Lower lobe of right lung (tissue), 2 donors: ENCODE data around the gene P3H3. TPM values are rescaled to one million over a fixed set of nuclear protein-coding genes. Genes with fewer than 3 reads are reported as not detected.
A peak's percentile ranks its signal among the peaks of the same experiment; 100 is the strongest.
"Not testable (repeated sequence)": the region's sequence is repeated elsewhere in the genome, so short reads cannot be mapped to it uniquely, and the experiment has no call there.

Source experiments
- ATAC-seq, 2 donors: fragments of 200-7000 bp; cut with Tn5 transposase; one replicate each; pipeline ENCODE4 v1.9.1; 2020 to 2022; ENCODE audit warnings: mild to moderate bottlenecking in 2 of 2, moderate library complexity in 2 of 2
- DNase-seq: peaks from one replicate; pipeline ENCODE4 v3.0.0-alpha.2; 2020
- H3K27ac ChIP-seq: fragments of 200-600 bp; one replicate; pipeline ENCODE4 v1.8.0; 2022
- H3K27me3 ChIP-seq: fragments of 200-600 bp; one replicate; pipeline ENCODE4 v1.8.0; 2022; ENCODE audit warnings: low read depth
- H3K36me3 ChIP-seq: fragments of 200-600 bp; one replicate; pipeline ENCODE4 v1.8.0; 2022; ENCODE audit warnings: mild to moderate bottlenecking
- H3K4me1 ChIP-seq: fragments of 200-600 bp; one replicate; pipeline ENCODE4 v1.8.0; 2022
- H3K4me3 ChIP-seq: fragments of 200-600 bp; one replicate; pipeline ENCODE4 v1.8.0; 2022; ENCODE audit warnings: mild to moderate bottlenecking
- H3K9me3 ChIP-seq: fragments of 200-600 bp; one replicate; pipeline ENCODE4 v1.8.0; 2022
- CTCF ChIP-seq: fragments of 200-600 bp; IDR thresholded peaks from one replicate; pipeline ENCODE4 v1.8.0; 2022; ENCODE audit warnings: antibody characterized with exemption, mild to moderate bottlenecking
- intact Hi-C: fragments of 100-400 bp; cut with DNase I; formaldehyde crosslinking; loops from one replicate; pipeline ENCODE4 v1.11.0; 2022
- total RNA-seq: library from RNA; stranded (reverse); fragmentation: NEBNext Ultra II Directional; extraction: Animal tissue kit (Norgen Biotek cat#: 25700); gene quantifications from one replicate; pipeline ENCODE4 v1.2.1, GENCODE V29; 2021
- donor health status: DM: no; HTN: yes; CAD: no; lungs with severe emphysema.

Gene P3H3
- total RNA-seq, 1 donor from 2014 or later, result 7.0 TPM

DNA sequence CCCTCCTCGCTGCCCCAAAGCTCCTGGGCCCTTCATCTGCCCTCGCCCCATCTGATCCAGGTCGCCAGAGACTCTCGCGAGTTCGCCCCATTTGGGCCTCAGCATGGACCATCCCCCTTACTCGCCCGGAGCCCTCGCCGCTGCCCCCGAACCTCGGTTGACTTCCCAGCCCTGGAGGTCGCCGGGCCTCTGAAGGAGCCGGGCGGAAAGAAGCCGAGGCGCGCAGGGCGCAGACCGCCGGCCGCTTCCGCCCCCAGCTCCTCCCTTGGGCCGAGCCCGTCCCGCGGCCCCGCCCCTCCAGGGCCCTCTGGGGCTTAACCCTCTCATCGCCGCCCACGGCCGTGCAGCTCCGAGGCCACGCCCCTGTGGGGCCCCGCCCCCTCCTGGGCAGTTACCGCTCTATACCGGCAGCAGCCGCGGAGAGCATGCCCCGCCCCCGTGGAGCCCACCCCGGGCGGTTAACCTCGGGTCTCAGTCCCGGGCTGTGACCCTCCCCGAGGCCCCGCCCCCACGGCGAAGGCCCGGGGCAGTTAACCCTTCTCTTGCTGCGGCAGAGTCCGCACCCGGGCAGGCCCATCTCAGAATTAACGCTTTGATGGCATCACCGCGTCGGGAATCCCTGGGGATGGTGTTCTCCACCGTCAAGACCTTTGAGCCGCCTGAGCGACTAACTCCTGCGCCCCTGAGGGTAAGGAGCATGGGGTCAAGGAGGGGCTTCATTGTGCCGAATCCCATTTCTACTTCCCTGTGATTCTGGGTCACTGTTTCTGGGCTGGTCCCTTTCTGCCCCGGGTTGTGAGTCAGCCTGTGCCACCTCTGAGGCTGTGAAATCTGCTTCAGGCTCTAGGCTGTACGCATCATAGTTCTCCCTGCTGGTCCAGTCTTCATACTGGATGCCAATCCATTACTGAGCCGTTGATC lies 45.1 kb downstream of the P3H3 start, which contains the start of gene SPSB2:
TSS of gene SPSB2 (minus strand) at position 210 of the 921 bp plus-strand sequence. CDS start 402 bp downstream, outside the sequence.
- no peaks in the 10 kb centered on the region for H3K9me3 ChIP-seq
- H3K4me3 ChIP-seq, result peak within 1 kb of the TSS; percentile 99
- peak; percentile 96 to 97 for ATAC-seq
- peaks cover 29% of the 10 kb centered on the region for H3K36me3 ChIP-seq
- H3K27me3 ChIP-seq, result no peaks in the 10 kb centered on the region
- intact Hi-C loops, result no loop called here
- peak; percentile 11 for TF ChIP-seq CTCF
- DNase-seq, result peak; percentile 100
- H3K27ac ChIP-seq, result peak within 1 kb of the TSS; percentile 84
- H3K4me1 ChIP-seq, result peaks cover 51% of the 10 kb centered on the region

- ATAC-seq, result not testable (repeated sequence)
- peak overlapping the region; percentile 99 for H3K4me3 ChIP-seq
Observed at GRCh38 chr12:6874015-6874368, 45.8 kb downstream of the P3H3 start.

GRCh38 chr12:6879824-6880223 lies 51.6 kb downstream of the P3H3 start:
- ATAC-seq (peak; percentile 29 to 74), DNase-seq (peak; percentile 68)
- H3K9me3 ChIP-seq, intact Hi-C loops, H3K27me3 ChIP-seq, H3K4me3 ChIP-seq, H3K4me1 ChIP-seq: not testable (repeated sequence)
- H3K36me3 ChIP-seq, result peaks cover 16% of the 10 kb centered on the region
- peak overlapping the region; percentile 64 for H3K27ac ChIP-seq

More at GRCh38 chr12:6874015-6874368, 45.8 kb downstream of the P3H3 start:
- H3K9me3 ChIP-seq, H3K27me3 ChIP-seq, intact Hi-C loops, DNase-seq: not testable (repeated sequence)
- H3K36me3 ChIP-seq, result peaks cover 28% of the 10 kb centered on the region
- peak overlapping the region; percentile 84 for H3K27ac ChIP-seq
- peaks cover 45% of the 10 kb centered on the region for H3K4me1 ChIP-seq

DNA sequence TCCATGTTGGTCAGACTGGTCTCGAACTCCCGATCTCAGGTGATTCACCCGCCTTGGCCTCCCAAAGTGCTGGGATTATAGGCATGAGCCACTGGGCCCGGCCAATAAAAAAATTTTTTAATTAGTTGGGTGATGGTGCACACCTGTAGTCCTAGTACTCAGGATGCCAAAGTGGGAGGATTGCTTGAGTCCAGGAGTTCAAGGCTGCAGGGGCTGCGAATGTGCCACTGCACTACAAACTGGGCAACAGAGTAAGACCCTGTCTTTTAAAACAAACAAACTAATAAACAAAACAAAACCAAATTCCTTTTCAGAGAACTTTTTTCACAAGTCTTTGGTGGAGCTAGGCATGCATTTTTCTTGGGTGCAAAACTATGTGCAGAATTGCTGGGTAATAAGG lies 55.0 kb downstream of the P3H3 start:
- H3K36me3 ChIP-seq, result peaks cover 22% of the 10 kb centered on the region
- H3K9me3 ChIP-seq, result no peaks in the 10 kb centered on the region
- H3K27ac ChIP-seq, result no peak overlapping the region
- ATAC-seq (no peak), DNase-seq (no peak)
- TF ChIP-seq CTCF, result no peak
- no peaks in the 10 kb centered on the region for H3K27me3 ChIP-seq
- H3K4me3 ChIP-seq, result no peak overlapping the region
- H3K4me1 ChIP-seq, result peaks cover 15% of the 10 kb centered on the region
- intact Hi-C loops, result no loop called here

GRCh38 chr12:6883683-6884082 lies 55.5 kb downstream of the P3H3 start:
- DNase-seq, result no peak
- H3K9me3 ChIP-seq, result no peaks in the 10 kb centered on the region
- H3K4me3 ChIP-seq, result no peak overlapping the region
- intact Hi-C loops, result no loop called here
- peaks cover 22% of the 10 kb centered on the region for H3K36me3 ChIP-seq
- TF ChIP-seq CTCF, result no peak
- H3K27me3 ChIP-seq, result no peaks in the 10 kb centered on the region
- ATAC-seq, result no peak
- H3K27ac ChIP-seq, result no peak overlapping the region
- peaks cover 16% of the 10 kb centered on the region for H3K4me1 ChIP-seq

GRCh38 chr12:6884539-6884938 lies 56.3 kb downstream of the P3H3 start:
- Histone ChIP-seq H3K27ac (no peak overlapping the region), H3K4me1 (peaks cover 16% of the 10 kb centered on the region), H3K36me3 (peaks cover 22% of the 10 kb centered on the region), H3K27me3 (no peaks in the 10 kb centered on the region), H3K9me3 (no peaks in the 10 kb centered on the region), H3K4me3 (no peak overlapping the region)
- DNase-seq (no peak), ATAC-seq (no peak)
- intact Hi-C loops, result no loop called here
- no peak for TF ChIP-seq CTCF

DNA sequence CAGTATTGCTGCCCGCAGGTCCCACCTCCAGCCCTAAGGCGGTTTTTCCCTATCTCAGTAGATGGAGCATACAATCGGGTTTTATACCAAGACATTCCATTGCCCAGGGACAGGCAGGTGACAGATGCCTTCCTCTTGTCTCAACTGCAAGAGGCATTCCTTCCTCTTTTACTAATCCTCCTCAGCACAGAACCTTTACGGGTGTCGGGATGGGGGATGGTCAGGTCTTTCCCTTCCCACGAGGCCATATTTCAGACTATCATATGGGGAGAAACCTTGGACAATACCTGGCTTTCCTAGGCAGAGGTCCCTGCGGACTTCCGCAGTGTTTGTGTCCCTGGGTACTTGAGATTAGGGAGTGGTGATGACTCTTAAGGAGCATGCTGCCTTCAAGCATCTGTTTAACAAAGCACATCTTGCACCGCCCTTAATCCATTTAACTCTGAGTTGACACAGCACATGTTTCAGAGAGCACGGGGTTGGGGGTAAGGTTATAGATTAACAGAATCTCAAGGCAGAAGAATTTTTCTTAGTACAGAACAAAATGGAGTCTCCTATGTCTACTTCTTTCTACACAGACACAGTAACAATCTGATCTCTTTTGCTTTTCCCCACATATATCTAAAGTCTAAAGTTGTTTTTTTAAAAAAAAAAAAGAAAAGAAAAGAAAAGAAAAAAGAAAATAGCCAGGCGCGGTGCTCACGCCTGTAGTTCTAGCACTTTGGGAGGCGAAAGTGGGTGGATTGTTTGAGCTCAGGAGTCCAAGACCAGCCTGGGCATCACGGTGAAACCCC lies 58.2 kb downstream of the P3H3 start:
- intact Hi-C loops, H3K4me3 ChIP-seq, H3K27me3 ChIP-seq, H3K9me3 ChIP-seq, DNase-seq: not testable (repeated sequence)
- peaks cover 26% of the 10 kb centered on the region for H3K4me1 ChIP-seq
- peaks cover 22% of the 10 kb centered on the region for H3K36me3 ChIP-seq
- ATAC-seq, result peak in 1 of 2 donors; percentile 16
- peak overlapping the region; percentile 79 for H3K27ac ChIP-seq
